HG03558 (cell line): ENCODE measurements around the gene CUL1.

Experiments
- ATAC-seq: cut with Tn5 transposase; IDR thresholded peaks from one replicate; pipeline ENCODE4 v1.9.1; 2021; ENCODE audit warnings: moderate number of reproducible peaks; ENCODE audit not compliant: unreplicated experiment; ENCODE audit errors: extremely low read depth

Gene CUL1

GRCh38 chr7:148698397-148699023 is at the start of gene CUL1:
Gene CUL1, plus strand, starts transcription at chr7:148698903. Its CDS starts 31,220 bp downstream, at chr7:148730123.
- ATAC-seq = peak; percentile 45

- ATAC-seq = no peak
Measured at GRCh38 chr7:148650232-148650858, 48.4 kb upstream of the CUL1 start.

GRCh38 chr7:148652773-148653172 is 45.9 kb upstream of the CUL1 start:
- no peak for ATAC-seq

GRCh38 chr7:148657929-148658328 is 40.8 kb upstream of the CUL1 start:
- ATAC-seq = no peak

GRCh38 chr7:148661471-148661870 is 37.2 kb upstream of the CUL1 start:
- ATAC-seq = no peak

GRCh38 chr7:148662646-148663045 is 36.1 kb upstream of the CUL1 start:
- ATAC-seq = no peak

GRCh38 chr7:148664324-148664723 is 34.4 kb upstream of the CUL1 start:
- ATAC-seq = no peak

- ATAC-seq = no peak
Measured at GRCh38 chr7:148665221-148665620, 33.5 kb upstream of the CUL1 start.

- ATAC-seq = no peak
Measured at GRCh38 chr7:148669927-148670326, 28.8 kb upstream of the CUL1 start.

- no peak for ATAC-seq
Measured at GRCh38 chr7:148670374-148670773, 28.3 kb upstream of the CUL1 start.

- ATAC-seq = no peak
Measured at GRCh38 chr7:148670807-148671206, 27.9 kb upstream of the CUL1 start.

GRCh38 chr7:148672041-148672440 is 26.7 kb upstream of the CUL1 start:
- no peak for ATAC-seq

GRCh38 chr7:148674689-148675088 is 24.0 kb upstream of the CUL1 start:
- ATAC-seq = no peak

- no peak for ATAC-seq
Measured at GRCh38 chr7:148676291-148676690, 22.4 kb upstream of the CUL1 start.

GRCh38 chr7:148681821-148682220 is 16.9 kb upstream of the CUL1 start:
- no peak for ATAC-seq

GRCh38 chr7:148684289-148684830 is 14.3 kb upstream of the CUL1 start:
- no peak for ATAC-seq

- ATAC-seq = no peak
Measured at GRCh38 chr7:148686312-148686937, 12.3 kb upstream of the CUL1 start.

GRCh38 chr7:148687555-148687954 is 11.1 kb upstream of the CUL1 start:
- ATAC-seq = no peak

GRCh38 chr7:148688526-148688925 is 10.2 kb upstream of the CUL1 start:
- no peak for ATAC-seq

- ATAC-seq = no peak
Measured at GRCh38 chr7:148693651-148694050, 5.1 kb upstream of the CUL1 start.

- ATAC-seq = no peak
Measured at GRCh38 chr7:148694631-148695030, 4.1 kb upstream of the CUL1 start.
